ENCODE data around the gene HPSE2. TPM values are rescaled to one million over a fixed set of nuclear protein-coding genes. Genes with fewer than 3 reads are reported as not detected.
A peak's percentile ranks its signal among the peaks of the same experiment; 100 is the strongest.
"Not testable (repeated sequence)": the region's sequence is repeated elsewhere in the genome, so short reads cannot be mapped to it uniquely, and the experiment has no call there.

HPSE2 gene
- total RNA-seq, 2 donors from 2014 or later, result 2.4 to 4.7 TPM

- no peaks in the 10 kb centered on the region for H3K9me3 ChIP-seq
- H3K36me3 ChIP-seq, result no peaks in the 10 kb centered on the region
- no peak overlapping the region for H3K27ac ChIP-seq
- intact Hi-C loops (cut with DNase I), result no loop called here
- DNase-seq (ENCODE audit: low spot score), result no peak
- H3K27me3 ChIP-seq (replicated peaks; ENCODE audit: insufficient read depth), result no peaks in the 10 kb centered on the region
- no peaks in the 10 kb centered on the region for H3K4me1 ChIP-seq (replicated peaks)
- WGBS, result 19% methylated on average over 7 of the region's 7 CpGs
- TF ChIP-seq POLR2AphosphoS5 (IDR thresholded peaks at IDR 0.05) (no peak), CTCF (IDR thresholded peaks at IDR 0.05) (no peak), POLR2A (IDR thresholded peaks at IDR 0.05) (no peak)
- no peak overlapping the region for H3K4me3 ChIP-seq
Measured at GRCh38 chr10:98555021-98555619, 680.5 kb downstream of the HPSE2 start.

- H3K36me3 ChIP-seq; H3K27ac ChIP-seq; H3K4me3 ChIP-seq; intact Hi-C loops (cut with DNase I); H3K27me3 ChIP-seq (replicated peaks; ENCODE audit: insufficient read depth); H3K4me1 ChIP-seq (replicated peaks); DNase-seq (ENCODE audit: low spot score); H3K9me3 ChIP-seq: not testable (repeated sequence)
- WGBS, result 53% methylated on average over 4 of the region's 7 CpGs
Measured at GRCh38 chr10:98541561-98541960, 694.1 kb downstream of the HPSE2 start.

DNA sequence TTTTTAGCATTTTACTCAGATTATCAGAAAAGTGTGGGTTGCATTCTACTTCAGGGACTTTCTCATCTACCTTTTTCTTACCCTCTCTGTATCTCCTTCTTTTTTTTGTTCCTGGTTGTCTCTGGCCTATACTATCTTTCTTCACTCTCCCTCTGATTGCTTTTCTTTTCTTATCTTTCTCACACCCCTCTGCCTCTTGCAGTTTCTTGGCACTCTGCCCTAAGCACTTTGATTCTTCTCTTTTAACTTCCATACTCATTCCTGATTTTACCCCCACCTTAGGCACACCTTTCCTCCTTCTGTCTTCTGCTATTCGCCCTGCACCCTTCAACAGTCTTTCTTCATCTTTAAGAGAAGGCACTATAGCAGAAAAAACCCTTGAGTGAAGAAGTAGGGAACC is 696.1 kb downstream of the HPSE2 start:
- Histone ChIP-seq H3K9me3 (no peaks in the 10 kb centered on the region), H3K27ac (no peak overlapping the region), H3K4me3 (no peak overlapping the region), H3K4me1 (replicated peaks) (no peaks in the 10 kb centered on the region), H3K27me3 (replicated peaks; ENCODE audit: insufficient read depth) (no peaks in the 10 kb centered on the region), H3K36me3 (no peaks in the 10 kb centered on the region)
- TF ChIP-seq POLR2A (IDR thresholded peaks at IDR 0.05), result no peak
- TF ChIP-seq POLR2AphosphoS5 (IDR thresholded peaks at IDR 0.05), result no peak
- TF ChIP-seq CTCF (IDR thresholded peaks at IDR 0.05), result no peak
- no peak for DNase-seq (ENCODE audit: low spot score)
- 91% methylated on average over 1 of the region's 1 CpG for WGBS
- intact Hi-C loops (cut with DNase I), result no loop called here

- no peaks in the 10 kb centered on the region for H3K36me3 ChIP-seq
- no peaks in the 10 kb centered on the region for H3K27me3 ChIP-seq (replicated peaks; ENCODE audit: insufficient read depth)
- DNase-seq (ENCODE audit: low spot score), result no peak
- TF ChIP-seq POLR2A (IDR thresholded peaks at IDR 0.05), result no peak
- no peak for TF ChIP-seq POLR2AphosphoS5 (IDR thresholded peaks at IDR 0.05)
- TF ChIP-seq CTCF (IDR thresholded peaks at IDR 0.05), result no peak
- H3K4me3 ChIP-seq, result no peak overlapping the region
- no peaks in the 10 kb centered on the region for H3K4me1 ChIP-seq (replicated peaks)
- no peak overlapping the region for H3K27ac ChIP-seq
- H3K9me3 ChIP-seq, result no peaks in the 10 kb centered on the region
- intact Hi-C loops (cut with DNase I), result no loop called here
Measured at GRCh38 chr10:98538472-98538871, 697.2 kb downstream of the HPSE2 start.

DNA sequence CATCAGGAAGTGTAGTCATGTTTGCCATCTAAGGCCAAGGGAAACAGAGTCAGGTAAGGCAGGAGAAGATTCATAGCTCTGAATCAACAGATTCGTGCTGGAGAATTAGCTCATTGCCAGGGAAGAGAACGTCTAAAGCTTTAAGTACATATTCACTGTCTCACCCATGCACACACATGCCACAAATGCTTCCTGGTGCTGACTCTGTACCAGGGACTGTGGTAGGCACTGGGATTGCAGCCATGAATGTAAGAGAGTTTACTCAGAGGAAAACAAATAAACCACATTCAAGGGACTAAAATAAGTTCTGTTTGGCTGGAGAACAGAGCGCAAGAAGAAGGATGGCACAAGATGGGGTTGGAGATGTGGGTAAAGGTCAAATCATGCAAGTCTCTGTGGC is 699.1 kb downstream of the HPSE2 start:
- Histone ChIP-seq H3K9me3 (no peaks in the 10 kb centered on the region), H3K4me1 (replicated peaks) (no peaks in the 10 kb centered on the region), H3K27ac (no peak overlapping the region), H3K27me3 (replicated peaks; ENCODE audit: insufficient read depth) (no peaks in the 10 kb centered on the region), H3K36me3 (no peaks in the 10 kb centered on the region), H3K4me3 (no peak overlapping the region)
- 32% methylated on average over 3 of the region's 3 CpGs for WGBS
- peak; percentile 47 for DNase-seq (ENCODE audit: low spot score)
- intact Hi-C loops (cut with DNase I), result no loop called here
- no peak for TF ChIP-seq POLR2A (IDR thresholded peaks at IDR 0.05)
- TF ChIP-seq POLR2AphosphoS5 (IDR thresholded peaks at IDR 0.05), result peak; percentile 56
- peak in 2 of 4 experiments; percentile 23 to 35 for TF ChIP-seq CTCF (IDR thresholded peaks at IDR 0.05)
